K562 (cell line): ENCODE data around the gene DNAJB13.

Experiments used
- CREB1 ChIP-seq, 2 experiments: sonication (generic) in 1 of 2; formaldehyde crosslinking in 1 of 2; IDR thresholded peaks; 2 replicates each; pipeline versions ENCODE4 v1.6.1 to v1.8.0; 2012 to 2022; ENCODE audit warnings: inconsistent platforms in 1 of 2, mild to moderate bottlenecking in 1 of 2, missing genetic modification reagents in 1 of 2, moderate library complexity in 1 of 2
- DPF2 ChIP-seq: fragments of 450-650 bp; IDR thresholded peaks from 2 replicates; pipeline ENCODE4 v1.6.1; 2016
- EP300 ChIP-seq: IDR thresholded peaks from 2 replicates; pipeline ENCODE4 v1.6.1; 2012; ENCODE audit warnings: low read length, improper control_type of control experiment
- EZH2 ChIP-seq: IDR thresholded peaks from 2 replicates; pipeline ENCODE4 v1.6.1; 2012; ENCODE audit warnings: low read depth, mild to moderate bottlenecking, inconsistent platforms, low read length, borderline replicate concordance
- JUND ChIP-seq, 2 experiments: IDR thresholded peaks; 2 replicates in 1 of 2; 3 replicates in 1 of 2; pipeline ENCODE4 v1.6.1; 2011; ENCODE audit warnings: borderline replicate concordance in 2 of 2, low read depth in 2 of 2, low read length in 2 of 2, improper control_type of control experiment in 1 of 2, missing biosample characterization in 1 of 2, missing genetic modification characterization in 1 of 2, missing genetic modification reagents in 1 of 2
- MTA3 ChIP-seq: fragments of 450-650 bp; formaldehyde crosslinking; IDR thresholded peaks from 2 replicates; pipeline ENCODE4 v1.6.1; 2017; ENCODE audit warnings: mild to moderate bottlenecking, borderline replicate concordance
- SMAD1 ChIP-seq: fragments of 150-350 bp; IDR thresholded peaks from 2 replicates; pipeline ENCODE4 v1.6.1; 2014; ENCODE audit warnings: low read length, low read depth; ENCODE audit not compliant: partially characterized antibody
- ZNF121 ChIP-seq: sonication (generic); formaldehyde crosslinking; conservative IDR thresholded peaks from 2 replicates; pipeline ENCODE4 v1.8.0; 2022; ENCODE audit warnings: missing genetic modification reagents
- ZNF445 ChIP-seq: fragments of 250-450 bp; sonication (Bioruptor Pico); IDR thresholded peaks from 2 replicates; pipeline ENCODE4 v1.4.0; 2020; ENCODE audit warnings: low read depth, mild to moderate bottlenecking, moderate library complexity
- TF ChIP-seq, protein P1 (sequence below), 2 experiments: IDR thresholded peaks in 1 of 2; conservative IDR thresholded peaks in 1 of 2; 2 replicates each; pipeline ENCODE4 v1.6.1; 2016; ENCODE audit warnings: low read depth in 2 of 2, mild to moderate bottlenecking in 1 of 2, missing compliant biosample characterization in 1 of 2, missing genetic modification characterization in 1 of 2, moderate library complexity in 1 of 2
- TF ChIP-seq, protein P2 (sequence below): fragments of 450-650 bp; formaldehyde crosslinking; IDR thresholded peaks from 2 replicates; pipeline ENCODE4 v1.4.0; 2020; ENCODE audit warnings: mild to moderate bottlenecking, moderate library complexity
- TF ChIP-seq, protein P3 (sequence below), 3 experiments: IDR thresholded peaks in 2 of 3; conservative IDR thresholded peaks in 1 of 3; 2 replicates each; pipeline ENCODE4 v1.5.1; 2011 to 2012; ENCODE audit warnings: low read length in 3 of 3, mild to moderate bottlenecking in 3 of 3, control low read depth in 2 of 3, improper control_type of control experiment in 1 of 3, inconsistent platforms in 1 of 3, low read depth in 1 of 3, mixed read lengths in 1 of 3, moderate library complexity in 1 of 3; ENCODE audit not compliant: insufficient read depth in 2 of 3
- TF ChIP-seq, protein P4 (sequence below): fragments of 450-650 bp; formaldehyde crosslinking; IDR thresholded peaks from 2 replicates; pipeline ENCODE4 v1.4.0; 2022; ENCODE audit warnings: mild to moderate bottlenecking, moderate library complexity
- TF ChIP-seq, protein P5 (sequence below): fragments of 150-350 bp; IDR thresholded peaks from 2 replicates; pipeline ENCODE4 v1.6.1; 2014; ENCODE audit warnings: low read depth, mild to moderate bottlenecking, low read length, borderline replicate concordance

GRCh38 chr11:73998846-73999575 lies 48.2 kb downstream of the DNAJB13 start:
- TF ChIP-seq, protein P1, sequence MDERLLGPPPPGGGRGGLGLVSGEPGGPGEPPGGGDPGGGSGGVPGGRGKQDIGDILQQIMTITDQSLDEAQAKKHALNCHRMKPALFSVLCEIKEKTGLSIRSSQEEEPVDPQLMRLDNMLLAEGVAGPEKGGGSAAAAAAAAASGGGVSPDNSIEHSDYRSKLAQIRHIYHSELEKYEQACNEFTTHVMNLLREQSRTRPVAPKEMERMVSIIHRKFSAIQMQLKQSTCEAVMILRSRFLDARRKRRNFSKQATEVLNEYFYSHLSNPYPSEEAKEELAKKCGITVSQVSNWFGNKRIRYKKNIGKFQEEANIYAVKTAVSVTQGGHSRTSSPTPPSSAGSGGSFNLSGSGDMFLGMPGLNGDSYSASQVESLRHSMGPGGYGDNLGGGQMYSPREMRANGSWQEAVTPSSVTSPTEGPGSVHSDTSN (CRISPR knock-in tag; IDR thresholded peaks at IDR 0.05; ENCODE audit: low read depth) = no peak
- TF ChIP-seq, protein P1 (tag; conservative IDR thresholded peaks at IDR 0.05; ENCODE audit: low read depth) = no peak
- TF ChIP-seq EZH2 (no peak), ZNF121 (CRISPR knock-in tag) (no peak), EP300 (no peak), SMAD1 (no peak), DPF2 (no peak), MTA3 (no peak), ZNF445 (no peak), CREB1 (IDR thresholded peaks at IDR 0.05) (no peak), CREB1 (CRISPR knock-in tag; IDR thresholded peaks at IDR 0.05) (no peak), JUND (IDR thresholded peaks at IDR 0.05; ENCODE audit: borderline replicate concordance, low read depth, low read length) (no peak), JUND (tag; IDR thresholded peaks at IDR 0.05; ENCODE audit: borderline replicate concordance, low read depth, low read length) (no peak)
- TF ChIP-seq, protein P2, sequence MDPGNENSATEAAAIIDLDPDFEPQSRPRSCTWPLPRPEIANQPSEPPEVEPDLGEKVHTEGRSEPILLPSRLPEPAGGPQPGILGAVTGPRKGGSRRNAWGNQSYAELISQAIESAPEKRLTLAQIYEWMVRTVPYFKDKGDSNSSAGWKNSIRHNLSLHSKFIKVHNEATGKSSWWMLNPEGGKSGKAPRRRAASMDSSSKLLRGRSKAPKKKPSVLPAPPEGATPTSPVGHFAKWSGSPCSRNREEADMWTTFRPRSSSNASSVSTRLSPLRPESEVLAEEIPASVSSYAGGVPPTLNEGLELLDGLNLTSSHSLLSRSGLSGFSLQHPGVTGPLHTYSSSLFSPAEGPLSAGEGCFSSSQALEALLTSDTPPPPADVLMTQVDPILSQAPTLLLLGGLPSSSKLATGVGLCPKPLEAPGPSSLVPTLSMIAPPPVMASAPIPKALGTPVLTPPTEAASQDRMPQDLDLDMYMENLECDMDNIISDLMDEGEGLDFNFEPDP (CRISPR knock-in tag) = no peak
- TF ChIP-seq, protein P3, sequence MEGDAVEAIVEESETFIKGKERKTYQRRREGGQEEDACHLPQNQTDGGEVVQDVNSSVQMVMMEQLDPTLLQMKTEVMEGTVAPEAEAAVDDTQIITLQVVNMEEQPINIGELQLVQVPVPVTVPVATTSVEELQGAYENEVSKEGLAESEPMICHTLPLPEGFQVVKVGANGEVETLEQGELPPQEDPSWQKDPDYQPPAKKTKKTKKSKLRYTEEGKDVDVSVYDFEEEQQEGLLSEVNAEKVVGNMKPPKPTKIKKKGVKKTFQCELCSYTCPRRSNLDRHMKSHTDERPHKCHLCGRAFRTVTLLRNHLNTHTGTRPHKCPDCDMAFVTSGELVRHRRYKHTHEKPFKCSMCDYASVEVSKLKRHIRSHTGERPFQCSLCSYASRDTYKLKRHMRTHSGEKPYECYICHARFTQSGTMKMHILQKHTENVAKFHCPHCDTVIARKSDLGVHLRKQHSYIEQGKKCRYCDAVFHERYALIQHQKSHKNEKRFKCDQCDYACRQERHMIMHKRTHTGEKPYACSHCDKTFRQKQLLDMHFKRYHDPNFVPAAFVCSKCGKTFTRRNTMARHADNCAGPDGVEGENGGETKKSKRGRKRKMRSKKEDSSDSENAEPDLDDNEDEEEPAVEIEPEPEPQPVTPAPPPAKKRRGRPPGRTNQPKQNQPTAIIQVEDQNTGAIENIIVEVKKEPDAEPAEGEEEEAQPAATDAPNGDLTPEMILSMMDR (IDR thresholded peaks at IDR 0.05 in 2 of 3, conservative IDR thresholded peaks at IDR 0.05 in 1 of 3; ENCODE audit: insufficient read depth in 2 of 3, low read depth in 1 of 3, low read length in 3 of 3) = no peak
- TF ChIP-seq, protein P4, sequence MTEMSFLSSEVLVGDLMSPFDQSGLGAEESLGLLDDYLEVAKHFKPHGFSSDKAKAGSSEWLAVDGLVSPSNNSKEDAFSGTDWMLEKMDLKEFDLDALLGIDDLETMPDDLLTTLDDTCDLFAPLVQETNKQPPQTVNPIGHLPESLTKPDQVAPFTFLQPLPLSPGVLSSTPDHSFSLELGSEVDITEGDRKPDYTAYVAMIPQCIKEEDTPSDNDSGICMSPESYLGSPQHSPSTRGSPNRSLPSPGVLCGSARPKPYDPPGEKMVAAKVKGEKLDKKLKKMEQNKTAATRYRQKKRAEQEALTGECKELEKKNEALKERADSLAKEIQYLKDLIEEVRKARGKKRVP = no peak
- TF ChIP-seq, protein P5, sequence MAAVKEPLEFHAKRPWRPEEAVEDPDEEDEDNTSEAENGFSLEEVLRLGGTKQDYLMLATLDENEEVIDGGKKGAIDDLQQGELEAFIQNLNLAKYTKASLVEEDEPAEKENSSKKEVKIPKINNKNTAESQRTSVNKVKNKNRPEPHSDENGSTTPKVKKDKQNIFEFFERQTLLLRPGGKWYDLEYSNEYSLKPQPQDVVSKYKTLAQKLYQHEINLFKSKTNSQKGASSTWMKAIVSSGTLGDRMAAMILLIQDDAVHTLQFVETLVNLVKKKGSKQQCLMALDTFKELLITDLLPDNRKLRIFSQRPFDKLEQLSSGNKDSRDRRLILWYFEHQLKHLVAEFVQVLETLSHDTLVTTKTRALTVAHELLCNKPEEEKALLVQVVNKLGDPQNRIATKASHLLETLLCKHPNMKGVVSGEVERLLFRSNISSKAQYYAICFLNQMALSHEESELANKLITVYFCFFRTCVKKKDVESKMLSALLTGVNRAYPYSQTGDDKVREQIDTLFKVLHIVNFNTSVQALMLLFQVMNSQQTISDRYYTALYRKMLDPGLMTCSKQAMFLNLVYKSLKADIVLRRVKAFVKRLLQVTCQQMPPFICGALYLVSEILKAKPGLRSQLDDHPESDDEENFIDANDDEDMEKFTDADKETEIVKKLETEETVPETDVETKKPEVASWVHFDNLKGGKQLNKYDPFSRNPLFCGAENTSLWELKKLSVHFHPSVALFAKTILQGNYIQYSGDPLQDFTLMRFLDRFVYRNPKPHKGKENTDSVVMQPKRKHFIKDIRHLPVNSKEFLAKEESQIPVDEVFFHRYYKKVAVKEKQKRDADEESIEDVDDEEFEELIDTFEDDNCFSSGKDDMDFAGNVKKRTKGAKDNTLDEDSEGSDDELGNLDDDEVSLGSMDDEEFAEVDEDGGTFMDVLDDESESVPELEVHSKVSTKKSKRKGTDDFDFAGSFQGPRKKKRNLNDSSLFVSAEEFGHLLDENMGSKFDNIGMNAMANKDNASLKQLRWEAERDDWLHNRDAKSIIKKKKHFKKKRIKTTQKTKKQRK = no peak
